GM12874 (cell line): ENCODE results near the gene YKT6.

ENCODE experiments used
- CTCF ChIP-seq: IDR thresholded peaks from 2 replicates; pipeline ENCODE4 v1.5.1; 2011; ENCODE audit warnings: low read depth, mild to moderate bottlenecking, control low read depth, low read length, moderate library complexity; ENCODE audit not compliant: insufficient read depth

YKT6 gene

GRCh38 chr7:44222776-44223261 lies 22.0 kb downstream of the YKT6 start:
- no peak for TF ChIP-seq CTCF

- TF ChIP-seq CTCF = no peak
Measured at GRCh38 chr7:44223362-44224079, 22.7 kb downstream of the YKT6 start.

- no peak for TF ChIP-seq CTCF
Measured at GRCh38 chr7:44224080-44224973, 23.5 kb downstream of the YKT6 start.

- TF ChIP-seq CTCF = no peak
Measured at GRCh38 chr7:44224974-44225565, 24.3 kb downstream of the YKT6 start.

GRCh38 chr7:44225566-44226395 lies 25.0 kb downstream of the YKT6 start:
- no peak for TF ChIP-seq CTCF

- TF ChIP-seq CTCF = no peak
Measured at GRCh38 chr7:44226396-44226753, 25.6 kb downstream of the YKT6 start.

- TF ChIP-seq CTCF = no peak
Measured at GRCh38 chr7:44227911-44228310, 27.1 kb downstream of the YKT6 start.
